Measurements from ENCODE around the gene ARID4B.
"Not testable (repeated sequence)": the region's sequence is repeated elsewhere in the genome, so short reads cannot be mapped to it uniquely, and the experiment has no call there.

Gene ARID4B

GRCh38 chr1:235180916-235181460, 147.0 kb downstream of the ARID4B start:
- Mint-ChIP-seq H3K27ac (peak overlapping the region; percentile 55), H3K9me3 (no peaks in the 10 kb centered on the region), H3K27me3 (no peaks in the 10 kb centered on the region), H3K4me3 (no peak overlapping the region), H3K36me3 (ENCODE audit: low read depth) (peaks cover 70% of the 10 kb centered on the region), H3K4me1 (ENCODE audit: low read depth) (peaks cover 18% of the 10 kb centered on the region)
- DNase-seq = no peak

DNA sequence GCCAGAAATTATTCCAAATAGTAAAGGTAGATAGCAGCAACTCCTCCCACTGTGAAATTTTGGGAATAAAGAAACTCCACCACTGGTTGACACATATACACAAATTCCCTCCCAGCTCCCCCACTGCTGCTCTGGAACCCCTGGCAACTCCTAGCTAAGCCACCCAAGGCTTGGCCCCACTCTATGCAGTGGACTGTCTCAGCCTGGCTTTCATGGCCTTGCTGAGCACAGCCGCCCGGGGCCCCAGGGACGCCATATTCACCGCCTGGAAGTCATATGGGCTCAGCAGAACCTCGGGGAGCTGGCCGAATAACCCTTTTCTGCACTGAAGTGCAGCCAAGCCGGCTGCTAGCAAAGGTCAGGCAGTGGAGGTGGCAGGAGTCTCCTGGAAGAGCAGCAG, 151.5 kb downstream of the ARID4B start:
- H3K4me3 Mint-ChIP-seq = no peak overlapping the region
- peak overlapping the region; percentile 75 for H3K27ac Mint-ChIP-seq
- DNase-seq = no peak
- H3K4me1 Mint-ChIP-seq (ENCODE audit: low read depth) = peaks cover 3% of the 10 kb centered on the region
- peaks cover 85% of the 10 kb centered on the region for H3K36me3 Mint-ChIP-seq (ENCODE audit: low read depth)
- H3K27me3 Mint-ChIP-seq = no peaks in the 10 kb centered on the region
- H3K9me3 Mint-ChIP-seq = no peaks in the 10 kb centered on the region

GRCh38 chr1:235169986-235170385, 158.0 kb downstream of the ARID4B start:
- H3K9me3 Mint-ChIP-seq = no peaks in the 10 kb centered on the region

GRCh38 chr1:235168375-235168774, 159.6 kb downstream of the ARID4B start:
- H3K4me1 Mint-ChIP-seq (ENCODE audit: low read depth) = no peaks in the 10 kb centered on the region
- H3K36me3 Mint-ChIP-seq (ENCODE audit: low read depth) = peaks cover 67% of the 10 kb centered on the region
- peak overlapping the region; percentile 48 for H3K27ac Mint-ChIP-seq
- DNase-seq = no peak
- H3K4me3 Mint-ChIP-seq = no peak overlapping the region
- H3K27me3 Mint-ChIP-seq = no peaks in the 10 kb centered on the region
- H3K9me3 Mint-ChIP-seq = no peaks in the 10 kb centered on the region

More at GRCh38 chr1:235169986-235170385, 158.0 kb downstream of the ARID4B start:
- Mint-ChIP-seq H3K4me1 (ENCODE audit: low read depth) (no peaks in the 10 kb centered on the region), H3K27ac (no peak overlapping the region), H3K27me3 (no peaks in the 10 kb centered on the region), H3K36me3 (ENCODE audit: low read depth) (peaks cover 74% of the 10 kb centered on the region), H3K4me3 (no peak overlapping the region)
- no peak for DNase-seq

DNA sequence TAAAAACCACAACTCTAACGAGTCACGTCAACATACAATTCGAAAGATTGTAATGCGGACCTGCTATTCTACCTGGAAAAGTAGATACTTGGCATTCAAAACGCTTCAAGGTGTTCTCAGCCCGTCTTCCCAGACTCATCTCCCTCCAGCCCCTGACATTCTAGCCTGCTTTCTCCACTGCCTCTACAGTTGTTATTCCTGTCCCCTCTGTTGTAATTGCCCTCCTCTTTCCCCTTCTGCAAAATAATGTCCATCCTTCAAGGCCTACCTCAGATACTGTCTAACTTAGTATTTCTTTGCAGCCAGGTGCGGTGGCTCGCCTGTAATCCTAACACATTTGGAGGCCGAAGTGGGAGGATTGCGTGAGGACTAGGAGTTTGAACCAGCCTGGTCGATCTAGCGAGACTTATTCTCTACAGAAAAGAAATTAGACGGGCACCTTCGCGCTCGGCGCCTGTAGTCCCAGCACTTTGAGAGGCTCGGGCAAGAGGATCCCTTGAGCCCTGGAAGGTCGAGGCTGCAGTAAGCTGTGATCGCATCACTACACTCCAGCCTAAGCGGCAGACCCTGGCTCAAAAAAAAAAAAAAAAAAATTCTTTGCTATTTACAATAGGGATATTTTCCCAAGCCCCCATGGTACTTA, 166.2 kb downstream of the ARID4B start:
- Mint-ChIP-seq H3K27ac (peak overlapping the region; percentile 99), H3K36me3 (ENCODE audit: low read depth) (peaks cover 14% of the 10 kb centered on the region)

GRCh38 chr1:235160957-235161684, 166.9 kb downstream of the ARID4B start, which contains the start of gene RBM34:
Gene RBM34 (minus strand): TSS chr1:235161250. CDS start chr1:235161226, 24 bp downstream.
- H3K9me3 Mint-ChIP-seq = no peaks in the 10 kb centered on the region
- H3K4me1 Mint-ChIP-seq (ENCODE audit: low read depth) = peaks cover 22% of the 10 kb centered on the region

More for the DNA sequence above, 166.2 kb downstream of the ARID4B start:
- H3K27me3 Mint-ChIP-seq = no peaks in the 10 kb centered on the region
- no peak for DNase-seq
- no peak overlapping the region for H3K4me3 Mint-ChIP-seq
- peaks cover 22% of the 10 kb centered on the region for H3K4me1 Mint-ChIP-seq (ENCODE audit: low read depth)
- H3K9me3 Mint-ChIP-seq = no peaks in the 10 kb centered on the region

GRCh38 chr1:235160383-235160956, 167.5 kb downstream of the ARID4B start:
- Mint-ChIP-seq H3K4me3 (no peak overlapping the region), H3K27me3 (no peaks in the 10 kb centered on the region), H3K27ac (peak overlapping the region; percentile 99), H3K4me1 (ENCODE audit: low read depth) (peaks cover 22% of the 10 kb centered on the region), H3K9me3 (no peaks in the 10 kb centered on the region), H3K36me3 (ENCODE audit: low read depth) (peaks cover 11% of the 10 kb centered on the region)
- DNase-seq = no peak

More at GRCh38 chr1:235160957-235161684, 166.9 kb downstream of the ARID4B start, which contains the start of gene RBM34:
- peak within 1 kb of the TSS; percentile 99 for H3K27ac Mint-ChIP-seq
- H3K36me3 Mint-ChIP-seq (ENCODE audit: low read depth) = peaks cover 12% of the 10 kb centered on the region
- H3K4me3 Mint-ChIP-seq = no peak within 1 kb of the TSS
- no peaks in the 10 kb centered on the region for H3K27me3 Mint-ChIP-seq
- DNase-seq = peak; percentile 96

DNA sequence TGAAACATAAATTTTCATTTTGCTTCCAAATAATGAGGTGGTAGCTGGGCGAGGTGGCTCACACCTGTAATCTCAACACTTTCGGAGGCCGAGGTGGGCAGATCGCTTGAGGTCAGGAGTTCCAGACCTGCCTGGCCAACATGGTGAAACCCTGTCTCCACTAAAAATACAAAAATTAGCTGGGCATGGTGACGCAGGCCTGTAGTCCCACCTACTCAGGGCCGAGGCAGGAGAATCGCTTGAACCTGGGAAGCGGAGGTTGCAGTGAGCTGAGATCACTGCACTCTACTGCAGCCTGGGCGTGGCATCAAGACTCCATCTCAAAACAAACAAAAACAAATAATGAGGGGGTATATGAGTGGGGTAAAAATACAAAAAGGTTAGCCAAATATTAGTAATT, 168.0 kb downstream of the ARID4B start:
- not testable (repeated sequence) for DNase-seq, H3K4me3 Mint-ChIP-seq, H3K27me3 Mint-ChIP-seq, H3K9me3 Mint-ChIP-seq
- Mint-ChIP-seq H3K36me3 (ENCODE audit: low read depth) (peaks cover 14% of the 10 kb centered on the region), H3K4me1 (ENCODE audit: low read depth) (peaks cover 22% of the 10 kb centered on the region), H3K27ac (peak overlapping the region; percentile 99)

DNA sequence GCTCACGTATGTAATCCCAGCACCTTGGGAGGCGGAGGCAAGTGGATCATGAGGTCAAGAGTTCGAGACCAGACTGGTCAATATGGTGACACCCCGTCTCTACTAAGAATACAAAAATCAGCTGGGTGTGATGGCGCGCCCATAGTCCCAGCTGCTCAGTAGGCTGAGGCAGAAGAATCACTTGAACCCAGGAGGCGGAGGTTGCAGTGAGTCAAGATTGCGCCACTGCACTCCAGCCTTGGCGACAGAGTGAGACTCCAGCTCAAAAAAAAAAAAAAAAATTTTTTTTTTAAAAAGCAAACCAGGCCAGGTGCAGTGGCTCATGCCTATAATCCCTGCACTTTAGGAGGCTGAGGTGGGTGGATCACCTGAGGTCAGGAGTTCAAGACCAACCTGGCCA, 168.7 kb downstream of the ARID4B start:
- H3K4me3 Mint-ChIP-seq, H3K9me3 Mint-ChIP-seq, DNase-seq, H3K27me3 Mint-ChIP-seq: not testable (repeated sequence)
- Mint-ChIP-seq H3K27ac (peak overlapping the region; percentile 99), H3K4me1 (ENCODE audit: low read depth) (peaks cover 29% of the 10 kb centered on the region), H3K36me3 (ENCODE audit: low read depth) (peaks cover 17% of the 10 kb centered on the region)

GRCh38 chr1:235158680-235159079, 169.3 kb downstream of the ARID4B start:
- Mint-ChIP-seq H3K36me3 (ENCODE audit: low read depth) (peaks cover 22% of the 10 kb centered on the region), H3K27ac (peak overlapping the region; percentile 47), H3K4me3 (no peak overlapping the region), H3K9me3 (no peaks in the 10 kb centered on the region), H3K4me1 (ENCODE audit: low read depth) (peaks cover 30% of the 10 kb centered on the region), H3K27me3 (no peaks in the 10 kb centered on the region)
- no peak for DNase-seq

DNA sequence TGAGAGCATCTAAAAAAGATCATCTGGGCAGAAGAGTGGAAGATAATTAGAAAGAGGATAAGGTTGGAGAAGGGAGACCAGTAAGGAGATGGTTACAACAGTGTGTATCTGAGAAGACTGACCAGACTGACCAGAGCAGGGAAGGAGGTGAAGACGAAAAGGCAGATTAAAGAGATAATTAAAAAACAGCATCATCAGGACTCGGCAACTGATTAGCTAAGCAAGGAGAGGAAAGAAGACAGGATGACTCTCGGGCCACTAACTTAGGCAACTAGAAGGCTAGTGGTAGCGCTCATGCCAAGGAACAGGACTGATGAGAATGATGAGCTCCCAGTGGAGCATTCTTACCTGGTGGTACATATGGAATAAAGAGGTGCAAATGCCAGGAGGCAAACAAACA, 170.8 kb downstream of the ARID4B start:
- Mint-ChIP-seq H3K4me3 (no peak overlapping the region), H3K36me3 (ENCODE audit: low read depth) (peaks cover 35% of the 10 kb centered on the region), H3K27me3 (no peaks in the 10 kb centered on the region), H3K27ac (no peak overlapping the region), H3K4me1 (ENCODE audit: low read depth) (peaks cover 39% of the 10 kb centered on the region), H3K9me3 (no peaks in the 10 kb centered on the region)
- no peak for DNase-seq

GRCh38 chr1:235156740-235157139, 171.2 kb downstream of the ARID4B start:
- H3K27ac Mint-ChIP-seq = no peak overlapping the region
- H3K4me3 Mint-ChIP-seq = no peak overlapping the region
- peaks cover 36% of the 10 kb centered on the region for H3K4me1 Mint-ChIP-seq (ENCODE audit: low read depth)
- DNase-seq = no peak
- H3K9me3 Mint-ChIP-seq = no peaks in the 10 kb centered on the region
- H3K36me3 Mint-ChIP-seq (ENCODE audit: low read depth) = peaks cover 37% of the 10 kb centered on the region
- no peaks in the 10 kb centered on the region for H3K27me3 Mint-ChIP-seq

DNA sequence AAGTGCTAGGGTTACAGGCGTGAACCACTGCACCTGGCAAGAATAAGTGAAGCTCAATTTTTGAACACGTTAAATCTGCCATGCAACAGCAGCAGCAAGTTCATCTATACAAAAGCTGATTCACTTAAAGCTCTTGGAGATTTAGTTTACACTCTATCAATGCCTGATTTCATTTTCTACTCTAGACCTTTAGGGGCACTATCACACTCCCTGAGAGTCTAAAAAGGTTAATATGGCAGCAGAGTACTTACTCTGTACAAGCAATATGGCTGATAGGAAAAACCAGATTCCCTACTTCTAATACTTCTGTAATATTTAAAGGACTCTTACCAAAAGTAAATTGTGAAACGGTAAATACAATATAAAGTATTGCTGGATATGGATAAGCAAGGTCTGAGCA, 171.7 kb downstream of the ARID4B start:
- Mint-ChIP-seq H3K4me1 (ENCODE audit: low read depth) (peaks cover 38% of the 10 kb centered on the region), H3K27ac (no peak overlapping the region), H3K4me3 (no peak overlapping the region), H3K27me3 (no peaks in the 10 kb centered on the region), H3K36me3 (ENCODE audit: low read depth) (peaks cover 42% of the 10 kb centered on the region), H3K9me3 (no peaks in the 10 kb centered on the region)
- no peak for DNase-seq

GRCh38 chr1:235152235-235152634, 175.7 kb downstream of the ARID4B start:
- H3K27me3 Mint-ChIP-seq = no peaks in the 10 kb centered on the region
- peaks cover 50% of the 10 kb centered on the region for H3K4me1 Mint-ChIP-seq (ENCODE audit: low read depth)
- H3K36me3 Mint-ChIP-seq (ENCODE audit: low read depth) = peaks cover 80% of the 10 kb centered on the region
- no peak overlapping the region for H3K4me3 Mint-ChIP-seq
- H3K27ac Mint-ChIP-seq = no peak overlapping the region
- DNase-seq = no peak
- H3K9me3 Mint-ChIP-seq = no peaks in the 10 kb centered on the region
